OCI-LY7 (cell line): ENCODE measurements around the gene PARD3. TPM values are rescaled to one million over a fixed set of nuclear protein-coding genes. Genes with fewer than 3 reads are reported as not detected.

Experiments
- BruUV-seq: library from RNA; stranded (reverse); fragments of 400-500 nt; replicated peaks from 2 replicates; lab custom pipeline; 2021; lab: Mats Ljungman, UMichigan
- CTCF ChIA-PET: fragments of 300-600 bp; sonication (Branson Sonifier 250); formaldehyde crosslinking; loops from one replicate; lab custom pipeline; 2022; ENCODE audit warnings: antibody characterized with exemption; ENCODE audit not compliant: unreplicated experiment; lab: Charles Lee
- POLR2A ChIA-PET: fragments of 300-600 bp; sonication (Branson Sonifier 250); formaldehyde crosslinking; loops from one replicate; lab custom pipeline; 2022; ENCODE audit warnings: antibody characterized with exemption; lab: Charles Lee
- DNase-seq: peaks from one replicate; pipeline ENCODE4 v3.0.0-alpha.2; 2015; ENCODE audit warnings: low spot score
- H2AFZ ChIP-seq: fragments of 200-600 bp; sonication (generic), shearing (Covaris generic); 2 replicates; pipeline ENCODE4 v1.6.1; 2014; ENCODE audit warnings: mild to moderate bottlenecking, antibody characterized with exemption, low read length, moderate library complexity
- H3K27ac ChIP-seq: fragments of 200-600 bp; sonication (generic); 2 replicates; pipeline ENCODE4 v1.5.1; 2014; ENCODE audit warnings: mixed run types, low read depth, mild to moderate bottlenecking, moderate library complexity, low read length, inconsistent platforms; ENCODE audit not compliant: poor library complexity, severe bottlenecking
- H3K36me3 ChIP-seq: fragments of 200-600 bp; sonication (generic); 2 replicates; pipeline ENCODE4 v1.6.1; 2014; ENCODE audit warnings: mild to moderate bottlenecking, antibody characterized with exemption, low read length, moderate library complexity, mixed read lengths; ENCODE audit not compliant: insufficient read depth
- H3K4me1 ChIP-seq: fragments of 200-600 bp; sonication (generic); 2 replicates; pipeline ENCODE4 v1.5.1; 2014; ENCODE audit warnings: mild to moderate bottlenecking, low read length; ENCODE audit not compliant: insufficient read depth, poor library complexity, severe bottlenecking
- H3K4me2 ChIP-seq: fragments of 200-600 bp; sonication (generic); 2 replicates; pipeline ENCODE4 v1.6.1; 2014; ENCODE audit warnings: mild to moderate bottlenecking, low read length
- H3K4me3 ChIP-seq: fragments of 200-600 bp; sonication (generic); 2 replicates; pipeline ENCODE4 v1.5.1; 2014; ENCODE audit warnings: mild to moderate bottlenecking, low read depth, low read length; ENCODE audit not compliant: poor library complexity, severe bottlenecking
- H3K79me2 ChIP-seq: fragments of 200-600 bp; sonication (generic); 2 replicates; pipeline ENCODE4 v1.6.1; 2016; ENCODE audit warnings: low read depth, mild to moderate bottlenecking, low read length, moderate library complexity, mixed read lengths; ENCODE audit not compliant: insufficient read depth
- H3K9me2 ChIP-seq: fragments of 200-600 bp; sonication (generic); 2 replicates; pipeline ENCODE4 v1.6.1; 2016; ENCODE audit warnings: mild to moderate bottlenecking, low read length, mixed read lengths; ENCODE audit not compliant: insufficient read depth
- H3K9me3 ChIP-seq: fragments of 200-600 bp; sonication (generic); 2 replicates; pipeline ENCODE4 v1.6.1; 2014; ENCODE audit warnings: mild to moderate bottlenecking, mixed run types, low read length, mixed read lengths
- H4K20me1 ChIP-seq: fragments of 200-600 bp; sonication (generic); 2 replicates; pipeline ENCODE4 v1.6.1; 2014; ENCODE audit warnings: mild to moderate bottlenecking, antibody characterized with exemption, low read length, moderate library complexity, mixed read lengths; ENCODE audit not compliant: insufficient read depth
- EZH2phosphoT487 ChIP-seq: fragments of 200-600 bp; sonication (generic); IDR thresholded peaks from 2 replicates; pipeline ENCODE4 v1.6.1; 2018; ENCODE audit warnings: low read depth, borderline replicate concordance, mild to moderate bottlenecking, mixed run types, antibody characterized with exemption, low read length, moderate library complexity, mixed read lengths
- intact Hi-C: fragments of 100-400 bp; cut with micrococcal nuclease; formaldehyde crosslinking; loops from one replicate; pipeline ENCODE4 v1.10.0; 2022; ENCODE audit not compliant: unreplicated experiment
- total RNA-seq, 2 experiments: library from RNA; depleted of rRNA in 1 of 2; stranded (reverse); fragments of >200 nt in 1 of 2; shearing (Covaris generic) in 1 of 2; gene quantifications; 2 replicates each; pipeline ENCODE4 v1.2.3, GENCODE V29; 2014 to 2022
- TF ChIP-seq, protein P1 (sequence below): fragments of 200-600 bp; sonication (generic); conservative IDR thresholded peaks from 2 replicates; pipeline ENCODE4 v1.5.1; 2014; ENCODE audit warnings: mild to moderate bottlenecking, antibody characterized with exemption, low read length, moderate library complexity, mixed read lengths

Gene PARD3
- total RNA-seq, 2 experiments from 2014 or later, result not detected

GRCh38 chr10:34495938-34496337 is 319.2 kb downstream of the PARD3 start:
- intact Hi-C loops, result no loop called here
- H3K4me3 ChIP-seq, result no peak overlapping the region
- no peak overlapping the region for H3K27ac ChIP-seq
- no TSS peak for BruUV-seq
- H2AFZ ChIP-seq, result no peak overlapping the region
- H3K9me3 ChIP-seq, result no peaks in the 10 kb centered on the region
- H4K20me1 ChIP-seq, result no peaks in the 10 kb centered on the region
- ChIA-PET CTCF (no interaction called here), POLR2A (interaction anchor here (0.7 kb wide), 2 partner anchors 12 to 914 kb away, joined by 3 read pairs; no protein-coding TSS in a partner anchor)
- H3K9me2 ChIP-seq, result no peaks in the 10 kb centered on the region
- no peak for DNase-seq
- no peaks in the 10 kb centered on the region for H3K4me1 ChIP-seq
- TF ChIP-seq, protein P1, sequence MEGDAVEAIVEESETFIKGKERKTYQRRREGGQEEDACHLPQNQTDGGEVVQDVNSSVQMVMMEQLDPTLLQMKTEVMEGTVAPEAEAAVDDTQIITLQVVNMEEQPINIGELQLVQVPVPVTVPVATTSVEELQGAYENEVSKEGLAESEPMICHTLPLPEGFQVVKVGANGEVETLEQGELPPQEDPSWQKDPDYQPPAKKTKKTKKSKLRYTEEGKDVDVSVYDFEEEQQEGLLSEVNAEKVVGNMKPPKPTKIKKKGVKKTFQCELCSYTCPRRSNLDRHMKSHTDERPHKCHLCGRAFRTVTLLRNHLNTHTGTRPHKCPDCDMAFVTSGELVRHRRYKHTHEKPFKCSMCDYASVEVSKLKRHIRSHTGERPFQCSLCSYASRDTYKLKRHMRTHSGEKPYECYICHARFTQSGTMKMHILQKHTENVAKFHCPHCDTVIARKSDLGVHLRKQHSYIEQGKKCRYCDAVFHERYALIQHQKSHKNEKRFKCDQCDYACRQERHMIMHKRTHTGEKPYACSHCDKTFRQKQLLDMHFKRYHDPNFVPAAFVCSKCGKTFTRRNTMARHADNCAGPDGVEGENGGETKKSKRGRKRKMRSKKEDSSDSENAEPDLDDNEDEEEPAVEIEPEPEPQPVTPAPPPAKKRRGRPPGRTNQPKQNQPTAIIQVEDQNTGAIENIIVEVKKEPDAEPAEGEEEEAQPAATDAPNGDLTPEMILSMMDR, result no peak
- no peak for TF ChIP-seq EZH2phosphoT487
- no peaks in the 10 kb centered on the region for H3K79me2 ChIP-seq
- no peak overlapping the region for H3K4me2 ChIP-seq
- H3K36me3 ChIP-seq, result no peaks in the 10 kb centered on the region

- POLR2A ChIA-PET, result no interaction called here
- no TSS peak for BruUV-seq
- intact Hi-C loops, result no loop called here
Observed at GRCh38 chr10:34494012-34494411, 321.1 kb downstream of the PARD3 start.

DNA sequence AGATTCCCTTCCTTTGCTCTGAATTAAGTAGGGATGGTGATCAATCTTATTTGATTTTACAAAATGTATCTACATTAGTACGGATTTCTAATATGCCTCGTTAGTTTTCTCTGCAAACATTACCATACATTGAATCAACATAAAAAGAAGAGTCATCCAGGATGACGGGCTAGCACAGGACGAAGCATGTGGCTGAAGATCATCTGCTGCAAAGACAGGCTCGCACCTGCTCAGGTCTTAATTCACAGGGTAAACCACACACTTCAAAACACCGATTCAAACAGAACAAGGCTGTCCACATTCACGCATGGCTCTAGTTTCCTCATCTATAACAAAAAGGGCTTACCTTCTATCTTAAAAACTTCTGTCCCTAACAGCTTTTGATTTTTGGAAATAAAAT is 323.0 kb downstream of the PARD3 start:
- no peak for TF ChIP-seq EZH2phosphoT487
- TF ChIP-seq, protein P1, result no peak
- no peak overlapping the region for H2AFZ ChIP-seq
- intact Hi-C loops, result no loop called here
- no peaks in the 10 kb centered on the region for H3K36me3 ChIP-seq
- no peak overlapping the region for H3K27ac ChIP-seq
- H3K4me2 ChIP-seq, result no peak overlapping the region
- H3K4me1 ChIP-seq, result no peaks in the 10 kb centered on the region
- H3K9me3 ChIP-seq, result no peaks in the 10 kb centered on the region
- POLR2A ChIA-PET, result no interaction called here
- no peak for DNase-seq
- CTCF ChIA-PET, result no interaction called here
- no peaks in the 10 kb centered on the region for H3K9me2 ChIP-seq
- H3K79me2 ChIP-seq, result no peaks in the 10 kb centered on the region
- no peak overlapping the region for H3K4me3 ChIP-seq
- no peaks in the 10 kb centered on the region for H4K20me1 ChIP-seq
- no TSS peak for BruUV-seq

More at GRCh38 chr10:34494012-34494411, 321.1 kb downstream of the PARD3 start:
- H3K4me1 ChIP-seq, result no peaks in the 10 kb centered on the region
- no peaks in the 10 kb centered on the region for H4K20me1 ChIP-seq
- CTCF ChIA-PET, result no interaction called here
- no peaks in the 10 kb centered on the region for H3K79me2 ChIP-seq
- H3K4me3 ChIP-seq, result no peak overlapping the region
- no peak overlapping the region for H3K4me2 ChIP-seq
- no peaks in the 10 kb centered on the region for H3K36me3 ChIP-seq
- no peaks in the 10 kb centered on the region for H3K9me2 ChIP-seq
- H2AFZ ChIP-seq, result no peak overlapping the region
- no peaks in the 10 kb centered on the region for H3K9me3 ChIP-seq
- TF ChIP-seq, protein P1, result no peak
- TF ChIP-seq EZH2phosphoT487, result no peak
- no peak overlapping the region for H3K27ac ChIP-seq
- no peak for DNase-seq
